HCT116 (cell line): ENCODE measurements around the gene SORBS1. TPM values are rescaled to one million over a fixed set of nuclear protein-coding genes. Genes with fewer than 3 reads are reported as not detected.

ENCODE experiments used
- ATAC-seq: fragments of 200-7000 bp; cut with Tn5 transposase; 2 replicates; pipeline ENCODE4 v1.9.1; 2020; ENCODE audit warnings: mild to moderate bottlenecking, moderate library complexity
- BruUV-seq: library from RNA; stranded (reverse); fragments of 400-500 nt; replicated peaks from 2 replicates; lab custom pipeline; 2021; lab: Mats Ljungman, UMichigan
- CTCF ChIA-PET: fragments of 300-600 bp; sonication (Branson Sonifier 250); formaldehyde crosslinking; loops from one replicate; lab custom pipeline; 2021; ENCODE audit warnings: antibody characterized with exemption; lab: Charles Lee
- POLR2A ChIA-PET: fragments of 300-600, 350-600 bp; sonication (Branson Sonifier 250); formaldehyde crosslinking; loops from one replicate; lab custom pipeline; 2021; ENCODE audit warnings: antibody characterized with exemption; lab: Charles Lee
- RAD21 ChIA-PET, 2 experiments: fragments of 300-600 bp; sonication (Branson Sonifier 250); formaldehyde crosslinking; loops; one replicate each; lab custom pipeline; 2023; ENCODE audit warnings: low total read pairs in 2 of 2; ENCODE audit not compliant: uncharacterized antibody in 2 of 2, unreplicated experiment in 2 of 2, low non-redundant PET in 1 of 2; lab: Charles Lee
- DNase-seq: peaks from one replicate; pipeline ENCODE4 v3.0.0-alpha.2; 2010; ENCODE audit warnings: low read depth, low spot score
- H2AFZ ChIP-seq: fragments of 200-600 bp; shearing (Covaris generic), sonication (generic); 2 replicates; pipeline ENCODE4 v1.6.1; 2017; ENCODE audit warnings: low read depth, mixed run types, mixed read lengths, antibody characterized with exemption, low read length; ENCODE audit not compliant: poor library complexity, severe bottlenecking
- H3K27ac ChIP-seq: 2 replicates; pipeline ENCODE4 v1.5.1; 2012; ENCODE audit warnings: low read depth, low read length
- H3K27me3 ChIP-seq: fragments of 200-600 bp; sonication (generic); 2 replicates; pipeline ENCODE4 v1.6.1; 2016; ENCODE audit warnings: mixed run types, low read length, mixed read lengths; ENCODE audit not compliant: insufficient read depth
- H3K36me3 ChIP-seq, 2 experiments: fragments of 200-500 bp in 1 of 2; fragments of 200-600 bp in 1 of 2; sonication (Bioruptor generic) in 1 of 2; sonication (generic) in 1 of 2; 2 replicates each; pipeline versions ENCODE4 v1.5.1 to v1.6.1; 2014 to 2016; ENCODE audit warnings: low read length in 2 of 2, inconsistent platforms in 1 of 2, mixed read lengths in 1 of 2, mixed run types in 1 of 2; ENCODE audit not compliant: insufficient read depth in 2 of 2, control insufficient read depth in 1 of 2
- H3K4me1 ChIP-seq, 2 experiments: fragments of 200-600 bp in 1 of 2; sonication (generic) in 1 of 2; 2 replicates each; pipeline versions ENCODE4 v1.5.1 to v1.6.1; 2012 to 2017; ENCODE audit warnings: low read length in 2 of 2, inconsistent platforms in 1 of 2, mild to moderate bottlenecking in 1 of 2, mixed read lengths in 1 of 2, mixed run types in 1 of 2, moderate library complexity in 1 of 2; ENCODE audit not compliant: insufficient read depth in 2 of 2, control insufficient read depth in 1 of 2
- H3K4me2 ChIP-seq: fragments of 200-600 bp; sonication (generic); 2 replicates; pipeline ENCODE4 v1.6.1; 2017; ENCODE audit warnings: mixed run types, low read length, mixed read lengths
- H3K4me3 ChIP-seq, 2 experiments: fragments of 200-600 bp in 1 of 2; sonication (generic) in 1 of 2; replicated peaks in 1 of 2; 2 replicates each; pipeline ENCODE4 v1.5.1; 2011 to 2016; ENCODE audit warnings: low read length in 2 of 2, control low read depth in 1 of 2, low read depth in 1 of 2, mild to moderate bottlenecking in 1 of 2, mixed read lengths in 1 of 2, mixed run types in 1 of 2
- H3K79me2 ChIP-seq: fragments of 200-600 bp; sonication (generic); 2 replicates; pipeline ENCODE4 v1.6.1; 2017; ENCODE audit warnings: mild to moderate bottlenecking, mixed run types, low read length, moderate library complexity, mixed read lengths; ENCODE audit not compliant: insufficient read depth
- H3K9ac ChIP-seq: fragments of 200-600 bp; sonication (generic); 2 replicates; pipeline ENCODE4 v1.6.1; 2016; ENCODE audit warnings: low read length, mixed read lengths
- H3K9me2 ChIP-seq: fragments of 200-600 bp; sonication (generic), shearing (Covaris generic); 2 replicates; pipeline ENCODE4 v1.6.1; 2017; ENCODE audit warnings: mixed run types, mild to moderate bottlenecking, moderate library complexity; ENCODE audit not compliant: insufficient read depth
- H3K9me3 ChIP-seq, 2 experiments: fragments of 200-500 bp in 1 of 2; fragments of 200-600 bp in 1 of 2; sonication (Bioruptor generic) in 1 of 2; sonication (generic) in 1 of 2; 2 replicates each; pipeline ENCODE4 v1.6.1; 2014 to 2017; ENCODE audit warnings: low read length in 2 of 2, mixed read lengths in 2 of 2, inconsistent platforms in 1 of 2, low read depth in 1 of 2, mild to moderate bottlenecking in 1 of 2, mixed run types in 1 of 2, moderate library complexity in 1 of 2; ENCODE audit not compliant: control insufficient read depth in 1 of 2, insufficient read depth in 1 of 2
- H4K20me1 ChIP-seq: fragments of 200-600 bp; sonication (generic), shearing (Covaris generic); 2 replicates; pipeline ENCODE4 v1.6.1; 2017; ENCODE audit warnings: mixed run types, mild to moderate bottlenecking, moderate library complexity; ENCODE audit not compliant: insufficient read depth
- CBX3 ChIP-seq: IDR thresholded peaks from 2 replicates; pipeline ENCODE4 v1.6.1; 2012; ENCODE audit warnings: low read depth
- CEBPB ChIP-seq: IDR thresholded peaks from 2 replicates; pipeline ENCODE4 v1.6.1; 2012; ENCODE audit warnings: low read depth
- ELF1 ChIP-seq: IDR thresholded peaks from 2 replicates; pipeline ENCODE4 v1.6.1; 2012; ENCODE audit warnings: low read depth, borderline replicate concordance
- EZH2 ChIP-seq: fragments of 200-600 bp; sonication (generic); IDR thresholded peaks from 2 replicates; pipeline ENCODE4 v1.6.1; 2017; ENCODE audit warnings: antibody characterized with exemption, mixed run types
- JUND ChIP-seq: IDR thresholded peaks from 2 replicates; pipeline ENCODE4 v1.6.1; 2012
- POLR2A ChIP-seq: IDR thresholded peaks from 2 replicates; pipeline ENCODE4 v1.7.0; 2011; ENCODE audit warnings: borderline replicate concordance; ENCODE audit not compliant: insufficient read depth, insufficient read length; ENCODE audit errors: extremely low read depth
- RAD21 ChIP-seq: IDR thresholded peaks from 2 replicates; pipeline ENCODE4 v1.6.1; 2012; ENCODE audit warnings: low read depth, mild to moderate bottlenecking
- SIN3A ChIP-seq: IDR thresholded peaks from 2 replicates; pipeline ENCODE4 v1.6.1; 2012; ENCODE audit warnings: low read depth
- SP1 ChIP-seq: IDR thresholded peaks from 2 replicates; pipeline ENCODE4 v1.6.1; 2012; ENCODE audit warnings: low read depth
- TCF7L2 ChIP-seq: IDR thresholded peaks from 2 replicates; pipeline ENCODE4 v1.7.0; 2011; ENCODE audit warnings: borderline replicate concordance, inconsistent platforms; ENCODE audit not compliant: insufficient read depth, insufficient read length; ENCODE audit errors: extremely low read depth
- YY1 ChIP-seq: IDR thresholded peaks from 2 replicates; pipeline ENCODE4 v1.6.1; 2011; ENCODE audit warnings: low read length, low read depth, moderate library complexity, mild to moderate bottlenecking; ENCODE audit not compliant: insufficient replicate concordance; ENCODE audit errors: extremely low read depth
- ZNF274 ChIP-seq: fragments of 200-500 bp; sonication (Bioruptor generic); IDR thresholded peaks from 2 replicates; pipeline ENCODE4 v1.6.1; 2014; ENCODE audit warnings: mild to moderate bottlenecking, low read depth, low read length, inconsistent platforms
- intact Hi-C: fragments of 100-400 bp; cut with micrococcal nuclease; formaldehyde crosslinking; loops from 2 replicates; pipeline ENCODE4 v1.10.0; 2022
- total RNA-seq: library from RNA; stranded (reverse); gene quantifications from one replicate; pipeline ENCODE4 v1.2.1, GENCODE V29; 2021; ENCODE audit not compliant: unreplicated experiment
- TF ChIP-seq, protein P1 (sequence below): IDR thresholded peaks from 2 replicates; pipeline ENCODE4 v1.6.1; 2012
- TF ChIP-seq, protein P2 (sequence below): IDR thresholded peaks from 2 replicates; pipeline ENCODE4 v1.6.1; 2011; ENCODE audit warnings: mild to moderate bottlenecking, low read length, moderate library complexity; ENCODE audit not compliant: insufficient replicate concordance; ENCODE audit errors: extremely low read depth
- TF ChIP-seq, protein P3 (sequence below), 3 experiments: fragments of 200-600 bp in 1 of 3; sonication (generic) in 1 of 3; IDR thresholded peaks in 2 of 3; conservative IDR thresholded peaks in 1 of 3; 2 replicates each; pipeline ENCODE4 v1.5.1; 2012 to 2017; ENCODE audit warnings: low read depth in 2 of 3, low read length in 2 of 3, antibody characterized with exemption in 1 of 3, borderline replicate concordance in 1 of 3, control low read depth in 1 of 3, mild to moderate bottlenecking in 1 of 3, mixed read lengths in 1 of 3, mixed run types in 1 of 3, moderate library complexity in 1 of 3; ENCODE audit not compliant: insufficient read depth in 1 of 3

SORBS1 gene
- total RNA-seq, 1 experiment from 2014 or later = 3.4 TPM

DNA sequence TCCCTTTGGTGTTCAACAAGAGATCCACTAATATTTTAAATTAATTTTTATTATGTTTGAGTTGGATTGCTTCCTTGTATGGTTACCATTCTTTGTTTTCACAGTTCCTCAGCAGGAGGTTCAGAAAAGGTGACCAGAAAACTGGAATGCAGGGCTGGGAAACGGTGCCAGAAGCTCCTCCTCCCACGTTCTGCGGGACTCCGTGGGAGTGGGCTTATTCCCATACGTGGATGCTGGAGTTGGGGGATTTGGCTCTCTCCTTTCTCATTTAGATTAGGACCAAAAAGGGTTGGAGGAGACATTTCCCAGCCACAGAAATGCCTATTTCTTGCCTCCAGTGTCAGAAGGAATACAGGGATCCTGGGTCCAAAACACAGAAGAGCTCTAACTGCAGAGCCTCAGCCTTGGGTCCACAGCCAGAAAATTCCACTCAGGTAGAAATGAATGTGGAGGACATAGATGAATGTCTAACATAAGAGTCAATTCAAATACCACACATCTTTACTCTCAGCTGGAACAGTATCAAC is 56.0 kb downstream of the SORBS1 start:
- Histone ChIP-seq H3K4me3 (no peak overlapping the region), H3K36me3 (no peaks in the 10 kb centered on the region), H3K4me2 (no peak overlapping the region), H3K79me2 (no peaks in the 10 kb centered on the region), H2AFZ (no peak overlapping the region), H3K27me3 (no peaks in the 10 kb centered on the region), H3K4me1 (no peaks in the 10 kb centered on the region), H4K20me1 (no peaks in the 10 kb centered on the region), H3K9me2 (no peaks in the 10 kb centered on the region), H3K9ac (no peak overlapping the region), H3K9me3 (no peaks in the 10 kb centered on the region), H3K27ac (no peak overlapping the region)
- no TSS peak for BruUV-seq
- ATAC-seq = no peak
- DNase-seq = no peak
- RAD21 ChIA-PET = no interaction called here
- TF ChIP-seq SP1 (no peak), RAD21 (no peak), JUND (no peak), ELF1 (no peak)
- TF ChIP-seq, protein P1, sequence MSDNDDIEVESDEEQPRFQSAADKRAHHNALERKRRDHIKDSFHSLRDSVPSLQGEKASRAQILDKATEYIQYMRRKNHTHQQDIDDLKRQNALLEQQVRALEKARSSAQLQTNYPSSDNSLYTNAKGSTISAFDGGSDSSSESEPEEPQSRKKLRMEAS = no peak
- TF ChIP-seq, protein P2, sequence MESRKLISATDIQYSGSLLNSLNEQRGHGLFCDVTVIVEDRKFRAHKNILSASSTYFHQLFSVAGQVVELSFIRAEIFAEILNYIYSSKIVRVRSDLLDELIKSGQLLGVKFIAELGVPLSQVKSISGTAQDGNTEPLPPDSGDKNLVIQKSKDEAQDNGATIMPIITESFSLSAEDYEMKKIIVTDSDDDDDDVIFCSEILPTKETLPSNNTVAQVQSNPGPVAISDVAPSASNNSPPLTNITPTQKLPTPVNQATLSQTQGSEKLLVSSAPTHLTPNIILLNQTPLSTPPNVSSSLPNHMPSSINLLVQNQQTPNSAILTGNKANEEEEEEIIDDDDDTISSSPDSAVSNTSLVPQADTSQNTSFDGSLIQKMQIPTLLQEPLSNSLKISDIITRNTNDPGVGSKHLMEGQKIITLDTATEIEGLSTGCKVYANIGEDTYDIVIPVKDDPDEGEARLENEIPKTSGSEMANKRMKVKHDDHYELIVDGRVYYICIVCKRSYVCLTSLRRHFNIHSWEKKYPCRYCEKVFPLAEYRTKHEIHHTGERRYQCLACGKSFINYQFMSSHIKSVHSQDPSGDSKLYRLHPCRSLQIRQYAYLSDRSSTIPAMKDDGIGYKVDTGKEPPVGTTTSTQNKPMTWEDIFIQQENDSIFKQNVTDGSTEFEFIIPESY = no peak
- CTCF ChIA-PET = no interaction called here
- intact Hi-C loops = no loop called here
- POLR2A ChIA-PET = no interaction called here

DNA sequence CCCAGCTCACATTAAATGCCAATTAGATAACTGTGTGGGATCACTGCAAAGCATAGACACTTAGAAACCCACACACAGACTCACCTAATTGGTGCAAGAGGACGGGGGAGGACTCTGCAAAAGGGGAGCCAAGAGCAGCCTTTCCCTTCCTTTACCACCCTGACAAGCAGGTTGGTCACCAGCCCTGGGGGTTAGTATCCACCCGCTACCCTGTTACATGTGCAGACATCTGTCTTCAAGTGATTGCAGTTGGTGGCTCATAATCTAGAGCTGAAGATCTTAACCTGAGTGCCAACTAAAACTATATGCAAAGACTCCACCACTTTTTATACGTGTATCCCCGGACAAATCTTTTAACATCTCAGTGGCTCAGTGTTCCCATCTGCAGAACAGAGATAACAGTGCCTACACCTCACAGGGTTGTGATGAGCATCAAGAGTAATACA is 56.9 kb downstream of the SORBS1 start:
- H3K4me1 ChIP-seq = no peaks in the 10 kb centered on the region
- no peaks in the 10 kb centered on the region for H3K79me2 ChIP-seq
- no peak for TF ChIP-seq ZNF274
- TF ChIP-seq, protein P1 = no peak
- no peak for TF ChIP-seq CBX3
- no peak for TF ChIP-seq ELF1
- TF ChIP-seq CEBPB = no peak
- TF ChIP-seq, protein P3, sequence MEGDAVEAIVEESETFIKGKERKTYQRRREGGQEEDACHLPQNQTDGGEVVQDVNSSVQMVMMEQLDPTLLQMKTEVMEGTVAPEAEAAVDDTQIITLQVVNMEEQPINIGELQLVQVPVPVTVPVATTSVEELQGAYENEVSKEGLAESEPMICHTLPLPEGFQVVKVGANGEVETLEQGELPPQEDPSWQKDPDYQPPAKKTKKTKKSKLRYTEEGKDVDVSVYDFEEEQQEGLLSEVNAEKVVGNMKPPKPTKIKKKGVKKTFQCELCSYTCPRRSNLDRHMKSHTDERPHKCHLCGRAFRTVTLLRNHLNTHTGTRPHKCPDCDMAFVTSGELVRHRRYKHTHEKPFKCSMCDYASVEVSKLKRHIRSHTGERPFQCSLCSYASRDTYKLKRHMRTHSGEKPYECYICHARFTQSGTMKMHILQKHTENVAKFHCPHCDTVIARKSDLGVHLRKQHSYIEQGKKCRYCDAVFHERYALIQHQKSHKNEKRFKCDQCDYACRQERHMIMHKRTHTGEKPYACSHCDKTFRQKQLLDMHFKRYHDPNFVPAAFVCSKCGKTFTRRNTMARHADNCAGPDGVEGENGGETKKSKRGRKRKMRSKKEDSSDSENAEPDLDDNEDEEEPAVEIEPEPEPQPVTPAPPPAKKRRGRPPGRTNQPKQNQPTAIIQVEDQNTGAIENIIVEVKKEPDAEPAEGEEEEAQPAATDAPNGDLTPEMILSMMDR (IDR thresholded peaks at IDR 0.05 in 2 of 3, conservative IDR thresholded peaks at IDR 0.05 in 1 of 3; ENCODE audit: borderline replicate concordance in 1 of 3, insufficient read depth in 1 of 3, low read depth in 2 of 3, low read length in 2 of 3) = no peak
- no peak for TF ChIP-seq SIN3A
- TF ChIP-seq EZH2 = no peak
- TF ChIP-seq POLR2A = no peak
- no peak for TF ChIP-seq TCF7L2
- TF ChIP-seq YY1 = no peak

More for the DNA sequence above, 56.9 kb downstream of the SORBS1 start:
- H3K4me2 ChIP-seq = no peak overlapping the region
- no TSS peak for BruUV-seq
- no peak for ATAC-seq
- ChIA-PET CTCF (no interaction called here), RAD21 (no interaction called here), POLR2A (no interaction called here)
- H3K9me2 ChIP-seq = no peaks in the 10 kb centered on the region
- no peak overlapping the region for H3K27ac ChIP-seq
- H3K27me3 ChIP-seq = no peaks in the 10 kb centered on the region
- no peaks in the 10 kb centered on the region for H4K20me1 ChIP-seq
- no peak overlapping the region for H3K9ac ChIP-seq
- no peaks in the 10 kb centered on the region for H3K9me3 ChIP-seq
- H2AFZ ChIP-seq = no peak overlapping the region
- no peak for DNase-seq
- H3K4me3 ChIP-seq = no peak overlapping the region
- no peaks in the 10 kb centered on the region for H3K36me3 ChIP-seq
- intact Hi-C loops = no loop called here
